GM18508 (cell line): Measurements from ENCODE around the gene NAT9.
A peak's percentile ranks its signal among the peaks of the same experiment; 100 is the strongest.

Source experiments
- ATAC-seq: cut with Tn5 transposase; IDR thresholded peaks from one replicate; pipeline ENCODE4 v1.9.1; 2021; ENCODE audit warnings: moderate number of reproducible peaks; ENCODE audit not compliant: insufficient read depth, unreplicated experiment

NAT9 gene

DNA sequence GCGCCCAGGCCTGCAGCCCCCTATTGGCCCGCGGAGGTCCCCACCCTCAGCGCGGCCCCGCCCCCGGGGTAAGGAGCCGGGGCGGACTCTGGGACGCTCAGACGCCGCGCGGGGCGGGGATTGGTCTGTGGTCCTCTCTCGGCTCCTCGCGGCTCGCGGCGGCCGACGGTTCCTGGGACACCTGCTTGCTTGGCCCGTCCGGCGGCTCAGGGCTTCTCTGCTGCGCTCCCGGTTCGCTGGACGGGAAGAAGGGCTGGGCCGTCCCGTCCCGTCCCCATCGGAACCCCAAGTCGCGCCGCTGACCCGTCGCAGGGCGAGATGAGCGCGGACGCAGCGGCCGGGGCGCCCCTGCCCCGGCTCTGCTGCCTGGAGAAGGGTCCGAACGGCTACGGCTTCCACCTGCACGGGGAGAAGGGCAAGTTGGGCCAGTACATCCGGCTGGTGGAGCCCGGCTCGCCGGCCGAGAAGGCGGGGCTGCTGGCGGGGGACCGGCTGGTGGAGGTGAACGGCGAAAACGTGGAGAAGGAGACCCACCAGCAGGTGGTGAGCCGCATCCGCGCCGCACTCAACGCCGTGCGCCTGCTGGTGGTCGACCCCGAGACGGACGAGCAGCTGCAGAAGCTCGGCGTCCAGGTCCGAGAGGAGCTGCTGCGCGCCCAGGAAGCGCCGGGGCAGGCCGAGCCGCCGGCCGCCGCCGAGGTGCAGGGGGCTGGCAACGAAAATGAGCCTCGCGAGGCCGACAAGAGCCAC, 27.4 kb downstream of the NAT9 start, which contains the start of gene NHERF1:
NHERF1 (plus strand) TSS at position 100 of the 750 bp plus-strand sequence; CDS start at position 319, 219 bp downstream.
- peak; percentile 12 for ATAC-seq

- peak; percentile 52 for ATAC-seq
These were observed 27.9 kb downstream of the NAT9 start for GRCh38 chr17:74748279-74748528.

DNA sequence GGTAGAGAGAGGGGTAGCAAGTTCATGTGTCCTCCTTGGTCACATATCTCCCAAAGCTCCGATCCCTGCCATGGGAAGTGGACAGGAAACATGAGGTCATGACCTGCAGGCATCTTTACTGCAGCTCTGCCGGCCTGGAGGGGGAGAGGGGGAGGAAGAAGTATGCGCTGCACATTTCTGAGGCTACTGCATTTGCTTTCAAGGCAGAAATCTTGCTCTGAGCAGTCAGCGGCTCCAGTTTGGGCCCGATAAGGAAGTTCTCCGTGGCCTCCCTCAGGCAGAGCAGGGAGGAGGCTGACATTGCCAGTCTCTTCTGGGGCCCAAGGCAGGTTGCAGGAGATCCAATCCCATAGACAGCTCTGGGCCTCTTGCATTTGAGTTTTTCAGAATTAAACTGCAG, 29.2 kb downstream of the NAT9 start:
- ATAC-seq: no peak

DNA sequence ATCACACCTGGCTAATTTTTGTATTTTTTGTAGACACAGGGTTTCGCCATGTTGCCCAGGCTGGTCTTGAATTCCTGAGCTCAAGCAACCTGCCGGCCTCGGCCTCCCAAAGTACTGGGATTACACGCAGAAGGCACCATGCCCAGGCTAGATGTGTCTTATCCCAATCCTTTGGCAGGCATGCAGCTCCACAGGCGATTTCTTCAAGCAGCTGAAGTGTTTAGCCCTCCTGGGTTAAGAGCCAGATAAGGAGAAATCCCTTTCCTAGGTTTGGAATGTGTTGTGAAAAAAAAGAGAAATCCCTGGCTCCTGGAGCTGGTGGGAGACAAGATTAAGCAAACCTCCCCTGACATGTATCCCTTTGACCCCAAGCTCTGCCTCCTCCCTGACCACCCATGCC, 29.8 kb downstream of the NAT9 start:
- ATAC-seq: no peak

DNA sequence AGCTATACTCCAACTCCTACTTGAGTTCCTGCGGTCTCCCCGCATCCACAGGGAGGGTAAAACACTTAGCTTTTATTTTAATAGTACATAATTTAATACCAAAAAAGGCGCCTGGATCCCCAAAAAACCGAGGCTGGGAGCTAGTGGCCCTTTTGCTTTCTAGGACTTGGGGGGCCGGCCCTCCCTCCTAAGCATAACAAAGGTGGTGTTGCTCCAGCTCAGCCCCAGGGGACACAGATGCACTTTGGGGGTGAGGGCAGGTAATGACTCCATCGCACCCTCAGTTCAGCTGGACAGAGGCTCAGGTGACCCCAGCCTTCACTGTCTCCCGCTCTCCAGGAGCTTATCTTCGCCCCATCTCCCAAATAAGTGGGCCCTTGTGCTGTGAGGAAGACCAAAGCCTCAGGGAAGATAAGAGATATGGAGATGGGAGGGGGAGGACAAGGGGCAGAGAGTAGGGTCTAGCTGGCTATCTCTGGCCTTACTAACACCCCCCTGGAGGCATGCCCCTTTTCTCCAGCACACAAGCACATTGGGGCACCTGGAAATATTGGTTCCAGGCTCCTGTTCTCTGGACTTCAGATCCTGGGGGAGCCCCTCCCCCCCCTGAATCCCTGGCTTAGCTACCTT, 30.5 kb downstream of the NAT9 start:
- ATAC-seq: no peak

DNA sequence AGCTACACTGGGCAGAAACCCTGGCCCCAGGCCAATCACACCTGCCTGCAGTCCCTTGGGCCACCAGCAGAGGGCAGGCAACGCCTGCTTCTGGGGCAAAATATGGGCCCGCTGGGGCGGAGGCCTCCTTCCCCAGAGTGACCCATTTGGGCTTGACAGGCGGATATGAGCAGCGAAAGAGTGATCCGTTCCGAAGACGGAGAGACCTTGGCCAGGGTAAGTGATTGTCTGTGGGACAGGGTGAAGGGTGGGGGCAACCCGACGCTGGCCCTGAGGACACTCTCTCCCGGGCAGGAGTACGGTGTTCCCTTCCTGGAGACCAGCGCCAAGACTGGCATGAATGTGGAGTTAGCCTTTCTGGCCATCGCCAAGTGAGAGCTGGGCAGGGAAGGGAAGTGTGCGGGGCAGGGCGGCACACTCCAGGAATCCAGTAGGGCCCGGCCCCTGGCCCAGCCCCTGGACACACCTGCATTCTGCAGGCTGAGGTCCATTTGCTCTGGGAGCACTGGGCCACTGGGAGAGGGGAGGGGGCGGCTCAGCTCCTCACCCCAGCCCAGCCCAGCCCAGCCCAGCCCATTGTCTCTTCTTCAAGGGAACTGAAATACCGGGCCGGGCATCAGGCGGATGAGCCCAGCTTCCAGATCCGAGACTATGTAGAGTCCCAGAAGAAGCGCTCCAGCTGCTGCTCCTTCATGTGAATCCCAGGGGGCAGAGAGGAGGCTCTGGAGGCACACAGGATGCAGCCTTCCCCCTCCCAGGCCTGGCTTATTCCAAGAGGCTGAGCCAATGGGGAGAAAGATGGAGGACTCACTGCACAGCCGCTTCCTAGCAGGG, 31.2 kb downstream of the NAT9 start:
- ATAC-seq: no peak

DNA sequence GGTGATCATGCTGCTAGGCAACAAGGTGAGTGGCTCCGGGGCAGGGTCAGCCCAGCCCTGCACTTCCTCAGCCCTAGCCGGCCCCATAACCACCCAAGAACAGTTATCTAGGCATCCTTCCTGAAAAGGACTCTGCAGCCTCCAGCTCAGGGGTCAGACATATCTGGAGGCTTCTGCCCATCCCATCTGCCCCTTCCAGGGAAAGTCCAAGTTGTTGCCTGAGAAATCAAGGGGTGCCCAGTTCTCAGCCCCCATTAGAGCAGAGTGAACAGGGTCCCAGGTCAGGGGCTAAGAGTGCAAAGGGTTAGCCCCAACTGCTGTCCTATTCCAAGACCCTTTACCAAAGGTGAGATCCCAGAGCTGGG, 31.8 kb downstream of the NAT9 start:
- ATAC-seq: no peak

DNA sequence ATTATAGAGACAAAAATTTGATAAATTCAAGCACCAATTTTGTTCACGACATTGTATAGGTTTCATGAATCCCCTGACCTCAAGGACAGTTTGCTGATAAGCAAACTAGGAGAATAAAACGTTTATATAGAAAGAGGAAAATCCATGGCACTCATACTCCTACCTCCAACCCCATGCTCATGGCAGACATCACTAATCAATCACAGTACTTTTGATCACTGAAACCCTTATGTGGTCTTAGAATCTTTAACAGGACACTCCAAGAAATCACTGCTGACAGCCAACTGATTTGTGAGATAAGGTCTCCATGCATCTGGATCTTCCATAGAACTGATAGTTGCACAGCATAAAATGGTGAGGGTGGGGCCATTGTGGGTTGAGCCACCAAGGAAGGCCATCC, 32.4 kb downstream of the NAT9 start:
- ATAC-seq: no peak

GRCh38 chr17:74742978-74743545, 33.1 kb downstream of the NAT9 start:
- ATAC-seq: no peak

DNA sequence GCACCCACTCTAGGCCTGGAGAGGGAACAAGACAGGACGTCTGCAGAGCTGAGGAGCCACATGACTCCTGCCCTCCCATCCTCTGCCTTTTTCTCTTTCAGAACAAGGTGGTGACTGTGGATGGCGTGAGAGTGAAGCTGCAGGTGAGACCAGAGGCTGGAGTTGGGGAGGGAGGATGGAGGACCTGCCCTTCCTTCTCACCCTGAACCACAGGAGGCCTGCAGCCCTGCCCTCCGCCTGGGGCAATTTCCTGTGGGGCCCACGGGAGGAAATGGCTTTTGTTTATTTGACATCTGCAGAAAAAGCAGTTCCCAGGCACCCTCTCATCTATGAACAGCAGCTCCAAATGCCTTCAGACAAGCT, 34.0 kb downstream of the NAT9 start:
- ATAC-seq: no peak

GRCh38 chr17:74740641-74741387, 35.3 kb downstream of the NAT9 start:
- no peak for ATAC-seq

GRCh38 chr17:74740173-74740572, 36.0 kb downstream of the NAT9 start:
- ATAC-seq: no peak

DNA sequence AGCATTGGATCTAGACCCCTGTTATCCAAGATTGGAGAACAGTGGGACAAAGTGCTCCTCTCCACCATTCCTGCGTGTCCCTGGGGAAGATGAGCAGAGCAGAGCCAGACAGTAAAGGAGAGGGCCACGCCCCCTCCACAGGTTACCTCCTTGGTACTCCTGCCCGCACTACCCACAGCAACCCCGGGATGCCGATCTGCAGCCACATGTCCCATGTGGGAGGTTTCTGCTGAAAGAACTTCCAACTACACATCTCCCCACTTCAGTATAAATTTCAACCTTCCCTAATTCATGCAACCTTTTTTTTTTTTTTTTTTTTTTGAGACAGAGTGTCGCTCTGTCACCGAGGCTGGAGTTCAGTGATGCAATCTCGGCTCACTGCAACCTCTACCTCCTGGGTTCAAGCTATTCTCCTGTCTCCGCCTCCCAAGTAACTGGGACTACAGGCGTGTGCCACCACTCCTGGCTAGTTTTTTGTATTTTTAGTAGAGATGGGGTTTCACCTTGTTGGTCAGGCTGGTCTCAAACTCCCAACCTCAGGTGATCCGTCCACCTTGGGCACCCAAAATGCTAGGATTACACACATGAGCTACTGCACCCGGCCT, 36.8 kb downstream of the NAT9 start:
- ATAC-seq: no peak

DNA sequence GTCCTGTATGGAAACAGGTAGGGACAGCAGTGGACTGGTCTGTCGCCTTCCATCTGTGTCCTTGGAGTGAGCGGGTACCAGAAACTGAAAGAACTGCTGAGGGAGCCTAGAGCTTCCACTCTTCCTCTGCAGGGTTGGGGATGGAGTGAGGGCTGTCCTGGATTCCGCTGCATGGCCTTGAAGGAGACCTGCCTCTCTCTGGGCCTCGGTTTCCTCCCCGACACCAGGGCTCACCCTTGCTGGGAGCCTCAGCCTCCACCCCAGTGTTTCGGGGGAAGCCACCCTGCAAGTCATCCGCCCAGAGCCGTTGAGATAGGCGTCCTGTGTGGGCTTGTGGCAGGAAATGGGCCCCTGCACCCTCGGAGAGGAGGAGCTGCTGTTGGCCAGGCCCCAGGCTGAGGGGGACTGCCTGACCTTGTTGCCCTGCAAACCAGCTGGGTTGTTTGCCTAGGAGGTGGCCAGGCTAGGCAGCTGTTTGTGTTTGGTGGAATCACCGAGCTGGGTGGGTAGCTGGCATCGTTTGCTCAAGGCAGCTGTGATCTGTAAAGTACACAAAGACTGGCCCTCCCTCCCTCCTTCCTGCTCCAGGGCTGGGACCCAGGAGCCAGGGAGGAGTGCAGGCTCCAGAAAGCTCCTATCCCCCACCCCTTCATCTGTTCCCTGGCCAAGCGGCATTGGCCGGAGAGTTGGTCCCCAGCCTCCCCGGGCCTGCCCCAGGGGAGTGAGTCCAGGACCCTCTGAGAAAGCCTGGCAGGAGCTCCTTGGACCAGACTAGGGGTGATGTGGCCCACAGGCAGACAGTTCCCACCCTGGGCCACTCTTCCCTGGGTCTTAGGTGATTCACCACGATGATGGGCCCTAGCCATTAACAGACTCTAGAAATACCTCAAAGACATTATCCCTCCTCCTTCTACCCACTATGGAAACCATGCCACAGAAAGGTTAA, 37.8 kb downstream of the NAT9 start:
- ATAC-seq: no peak

DNA sequence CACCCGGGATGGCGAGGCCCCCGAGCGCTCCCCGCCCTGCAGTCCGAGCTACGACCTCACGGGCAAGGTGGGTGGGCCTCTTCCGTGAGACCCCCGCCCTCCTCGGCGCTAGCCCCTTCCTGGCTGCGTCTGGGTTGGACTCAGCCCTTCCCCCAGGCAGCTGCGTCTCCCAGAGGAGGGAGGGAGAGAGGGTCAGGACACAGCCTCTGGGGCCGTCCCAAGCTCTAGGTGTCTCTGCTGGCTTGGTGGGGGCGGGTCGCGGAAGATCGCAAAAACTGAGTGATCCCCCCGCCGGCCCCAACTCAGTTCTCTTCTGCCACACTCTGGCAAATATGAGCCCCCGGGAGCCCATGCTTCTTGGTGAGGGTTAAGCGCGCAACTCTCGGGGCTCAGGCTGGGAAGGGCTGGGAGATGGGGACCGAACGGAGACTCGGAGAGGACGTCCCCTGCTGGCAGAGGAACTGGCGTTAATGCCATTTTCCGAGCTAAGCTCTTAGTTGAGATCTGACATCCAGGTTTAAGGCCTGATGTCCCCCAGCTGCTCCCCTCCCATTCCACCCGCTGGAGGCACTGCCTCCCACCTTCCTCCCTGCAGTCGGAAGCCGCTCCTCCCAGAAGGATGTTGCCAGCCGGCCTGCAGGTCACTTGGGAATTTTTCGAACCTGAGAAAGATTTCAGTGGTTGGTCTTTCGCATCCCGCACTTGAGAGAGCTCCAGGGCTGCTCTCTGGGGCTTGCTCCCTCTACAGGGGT, 38.7 kb downstream of the NAT9 start:
- ATAC-seq: no peak

DNA sequence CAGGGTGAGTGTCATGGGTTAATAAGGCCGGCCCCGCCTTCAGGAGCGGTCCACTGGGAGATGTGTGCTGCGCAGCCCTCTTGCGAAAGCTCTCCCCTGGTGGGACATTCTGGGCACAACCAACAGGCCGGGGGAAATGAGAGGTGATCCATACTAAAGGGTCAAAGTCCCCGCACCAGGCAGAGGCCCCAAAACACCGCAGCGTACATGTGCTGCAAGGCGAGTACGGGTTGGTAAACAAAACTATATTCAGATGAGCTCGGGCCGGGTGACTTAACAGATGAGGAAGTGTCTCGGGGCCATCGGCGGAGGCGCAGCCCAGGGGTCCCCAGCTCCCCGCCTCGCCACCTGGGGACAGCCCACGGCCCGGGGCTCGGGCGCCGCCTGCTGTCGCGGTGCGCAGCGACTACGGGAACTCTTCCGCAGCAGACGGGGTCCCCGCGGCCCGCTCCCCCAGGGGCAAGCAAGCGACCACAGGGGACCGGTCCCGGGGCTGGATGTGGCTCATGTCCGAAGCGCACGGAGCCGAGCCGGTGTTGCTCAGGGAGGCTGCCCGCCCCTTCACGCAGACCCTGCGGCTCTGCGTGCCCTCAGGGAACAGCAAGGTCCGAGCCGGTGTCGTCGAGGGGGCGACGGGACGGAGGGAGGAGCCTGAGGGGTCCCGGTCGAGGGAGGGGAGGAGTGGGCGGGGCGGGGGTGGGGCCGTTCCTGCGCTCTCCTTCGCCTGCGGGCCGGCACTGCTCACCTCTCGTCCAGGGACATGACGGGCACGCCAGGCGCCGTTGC, 39.4 kb downstream of the NAT9 start, which contains the start of gene RAB37:
RAB37 (plus strand) TSS at position 744 of the 786 bp plus-strand sequence; CDS start at position 761, 17 bp downstream.
- no peak for ATAC-seq

- no peak for ATAC-seq
These were observed 41.9 kb downstream of the NAT9 start for GRCh38 chr17:74734256-74734655.
